Mammary epithelial cell (primary cell): ENCODE results near the gene PDYN.

Source experiments
- CTCF ChIP-seq, 2 donors: IDR thresholded peaks in 1 of 2; conservative IDR thresholded peaks in 1 of 2; 2 replicates each; pipeline ENCODE4 v1.5.1; 2011 to 2012; ENCODE audit warnings: inconsistent platforms in 2 of 2, low read length in 2 of 2, mild to moderate bottlenecking in 2 of 2, control low read depth in 1 of 2, low read depth in 1 of 2; ENCODE audit not compliant: insufficient read depth in 1 of 2; ENCODE audit errors: extremely low read depth in 1 of 2
- EZH2 ChIP-seq: IDR thresholded peaks from 2 replicates; pipeline ENCODE4 v1.6.1; 2012; ENCODE audit warnings: low read length, inconsistent platforms, borderline replicate concordance

DNA sequence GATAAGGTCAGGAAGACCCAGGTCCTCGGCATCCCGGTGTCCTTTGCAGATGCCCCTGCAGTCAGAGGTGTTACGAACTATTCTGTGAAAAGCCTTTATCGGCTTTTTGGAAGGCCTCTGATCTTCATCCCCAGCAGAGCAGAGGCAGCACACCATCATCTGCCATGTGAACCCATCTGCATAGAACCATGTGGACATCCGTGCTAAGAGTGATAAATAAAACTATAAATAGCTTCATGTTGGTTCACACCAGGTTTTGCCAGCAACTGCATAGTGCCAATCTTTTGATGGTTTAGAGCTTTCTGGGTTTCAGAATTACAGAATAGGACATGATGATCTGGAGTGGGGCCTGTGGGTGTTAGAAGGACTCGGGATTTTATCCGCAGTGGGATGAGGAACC, 65.1 kb downstream of the PDYN start:
- no peak for TF ChIP-seq CTCF (conservative IDR thresholded peaks at IDR 0.05 in 1 of 2, IDR thresholded peaks at IDR 0.05 in 1 of 2; ENCODE audit: extremely low read depth in 1 of 2, insufficient read depth in 1 of 2, low read depth in 1 of 2, low read length in 2 of 2)
- no peak for TF ChIP-seq EZH2
